Stimulated activated CD4-positive, alpha-beta T cell treated with anti-CD3 and anti-CD28 coated beads, Interleukin-12 subunit alpha, Interleukin-12 subunit beta, amount 100 ng/mL, for 4 hours (primary cell): Measurements from ENCODE around the gene SPATA20.

Experiments
- DNase-seq: peaks from one replicate; pipeline ENCODE4 v3.0.0-alpha.2; 2020

The SPATA20 gene

GRCh38 chr17:50560185-50560824, 13.3 kb downstream of the SPATA20 start, which contains the start of gene CACNA1G:
Gene CACNA1G, plus strand, starts transcription at chr17:50560715. Its CDS starts 745 bp downstream, at chr17:50561460.
- peak; percentile 87 for DNase-seq

DNA sequence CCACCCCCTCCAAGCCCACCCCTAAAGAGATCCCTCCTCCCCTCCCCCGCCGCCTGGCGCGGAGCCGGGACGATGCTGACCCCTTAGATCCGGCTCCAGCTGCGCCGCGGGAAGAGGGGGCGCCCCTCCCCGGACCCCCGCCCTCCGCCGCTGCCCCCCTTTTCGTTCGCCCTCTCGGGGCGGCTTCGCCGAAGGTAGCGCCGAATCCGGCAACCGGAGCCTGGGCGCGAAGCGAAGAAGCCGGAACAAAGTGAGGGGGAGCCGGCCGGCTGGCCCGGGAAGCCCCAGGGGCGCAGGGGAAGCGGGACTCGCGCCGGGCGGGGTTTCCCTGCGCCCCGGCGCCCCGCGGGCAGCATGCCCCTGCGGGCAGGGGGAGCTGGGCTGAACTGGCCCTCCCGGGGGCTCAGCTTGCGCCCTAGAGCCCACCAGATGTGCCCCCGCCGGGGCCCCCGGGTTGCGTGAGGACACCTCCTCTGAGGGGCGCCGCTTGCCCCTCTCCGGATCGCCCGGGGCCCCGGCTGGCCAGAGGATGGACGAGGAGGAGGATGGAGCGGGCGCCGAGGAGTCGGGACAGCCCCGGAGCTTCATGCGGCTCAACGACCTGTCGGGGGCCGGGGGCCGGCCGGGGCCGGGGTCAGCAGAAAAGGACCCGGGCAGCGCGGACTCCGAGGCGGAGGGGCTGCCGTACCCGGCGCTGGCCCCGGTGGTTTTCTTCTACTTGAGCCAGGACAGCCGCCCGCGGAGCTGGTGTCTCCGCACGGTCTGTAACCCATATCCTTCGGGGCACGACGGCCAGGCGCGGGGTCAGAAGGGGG, 14.2 kb downstream of the SPATA20 start:
- DNase-seq, result no peak

- no peak for DNase-seq
Observed at GRCh38 chr17:50561746-50562141, 14.8 kb downstream of the SPATA20 start.

- no peak for DNase-seq
Observed at GRCh38 chr17:50562242-50563091, 15.5 kb downstream of the SPATA20 start.

GRCh38 chr17:50563092-50563511, 16.1 kb downstream of the SPATA20 start:
- no peak for DNase-seq

- no peak for DNase-seq
Observed at GRCh38 chr17:50564916-50565315, 17.9 kb downstream of the SPATA20 start.

- no peak for DNase-seq
Observed at GRCh38 chr17:50565402-50566350, 18.7 kb downstream of the SPATA20 start.

DNA sequence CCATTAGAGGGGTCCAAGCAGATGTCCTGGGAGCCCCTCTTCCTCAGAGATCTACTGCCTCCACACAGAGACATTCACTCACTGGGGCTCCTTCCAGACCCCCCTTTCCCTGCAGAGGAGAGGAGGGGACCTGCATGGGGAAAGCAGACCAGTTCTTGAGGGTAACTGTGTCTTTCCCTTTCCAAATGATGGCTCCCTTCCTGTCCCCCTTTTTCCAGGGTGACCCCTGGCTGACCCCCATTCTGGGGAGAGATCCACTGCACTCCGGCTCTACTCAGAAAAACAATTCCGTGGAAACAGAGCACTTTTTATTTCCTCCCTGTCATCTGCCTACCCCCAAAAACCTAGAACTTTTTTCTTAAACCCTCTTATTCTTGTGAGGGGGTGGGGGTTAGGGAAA, 19.9 kb downstream of the SPATA20 start:
- no peak for DNase-seq

GRCh38 chr17:50568659-50569058, 21.7 kb downstream of the SPATA20 start:
- DNase-seq, result no peak

DNA sequence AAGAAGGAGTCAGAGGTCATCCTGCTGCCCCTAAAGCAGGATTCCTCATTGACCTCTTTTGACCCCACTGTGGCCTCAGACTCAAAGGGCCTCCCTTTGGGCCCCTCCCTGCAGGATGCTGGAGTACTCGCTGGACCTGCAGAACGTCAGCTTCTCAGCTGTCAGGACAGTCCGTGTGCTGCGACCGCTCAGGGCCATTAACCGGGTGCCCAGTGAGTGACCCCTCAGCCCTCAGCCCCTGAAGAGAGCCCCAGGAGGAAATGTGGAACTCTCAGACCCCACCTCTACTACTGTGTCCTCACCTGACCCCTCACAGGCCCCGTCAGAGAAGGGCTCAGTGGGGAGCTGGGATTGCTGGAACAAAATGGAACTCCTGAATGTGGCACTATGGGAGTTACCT, 22.6 kb downstream of the SPATA20 start:
- no peak for DNase-seq

DNA sequence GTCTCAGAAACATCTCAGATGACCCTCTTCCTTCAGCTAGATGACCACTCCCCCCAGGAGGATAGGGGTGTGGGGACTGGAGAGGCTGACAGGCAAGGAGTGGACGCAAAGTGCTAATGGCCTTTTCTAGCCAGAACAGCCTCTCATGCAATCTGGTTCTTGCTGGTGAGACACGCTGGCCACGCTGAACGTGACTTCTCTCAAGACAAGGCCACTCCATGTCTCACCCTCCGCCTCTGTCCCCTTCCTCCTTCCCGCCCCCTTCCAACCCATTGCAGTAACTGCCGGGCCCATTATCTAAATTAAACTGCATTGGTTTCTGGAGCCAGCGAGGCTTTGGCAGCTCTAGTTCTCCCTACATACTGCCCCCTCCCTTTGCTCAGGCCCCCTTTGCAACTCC, 23.1 kb downstream of the SPATA20 start:
- DNase-seq, result no peak

- DNase-seq, result no peak
Observed at GRCh38 chr17:50570528-50570927, 23.6 kb downstream of the SPATA20 start.

GRCh38 chr17:50571681-50572080, 24.7 kb downstream of the SPATA20 start:
- DNase-seq, result no peak

DNA sequence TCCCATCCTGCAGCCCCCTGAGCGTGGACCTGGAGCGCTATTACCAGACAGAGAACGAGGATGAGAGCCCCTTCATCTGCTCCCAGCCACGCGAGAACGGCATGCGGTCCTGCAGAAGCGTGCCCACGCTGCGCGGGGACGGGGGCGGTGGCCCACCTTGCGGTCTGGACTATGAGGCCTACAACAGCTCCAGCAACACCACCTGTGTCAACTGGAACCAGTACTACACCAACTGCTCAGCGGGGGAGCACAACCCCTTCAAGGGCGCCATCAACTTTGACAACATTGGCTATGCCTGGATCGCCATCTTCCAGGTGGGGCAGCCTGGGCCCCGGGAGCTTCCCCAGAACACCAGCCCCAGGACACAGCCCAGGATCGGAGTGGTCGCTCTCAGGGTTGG, 25.6 kb downstream of the SPATA20 start:
- no peak for DNase-seq

GRCh38 chr17:50573866-50574611, 27.1 kb downstream of the SPATA20 start:
- DNase-seq, result no peak

- no peak for DNase-seq
Observed at GRCh38 chr17:50575581-50576210, 28.7 kb downstream of the SPATA20 start.

GRCh38 chr17:50576864-50577263, 29.9 kb downstream of the SPATA20 start:
- DNase-seq, result no peak

DNA sequence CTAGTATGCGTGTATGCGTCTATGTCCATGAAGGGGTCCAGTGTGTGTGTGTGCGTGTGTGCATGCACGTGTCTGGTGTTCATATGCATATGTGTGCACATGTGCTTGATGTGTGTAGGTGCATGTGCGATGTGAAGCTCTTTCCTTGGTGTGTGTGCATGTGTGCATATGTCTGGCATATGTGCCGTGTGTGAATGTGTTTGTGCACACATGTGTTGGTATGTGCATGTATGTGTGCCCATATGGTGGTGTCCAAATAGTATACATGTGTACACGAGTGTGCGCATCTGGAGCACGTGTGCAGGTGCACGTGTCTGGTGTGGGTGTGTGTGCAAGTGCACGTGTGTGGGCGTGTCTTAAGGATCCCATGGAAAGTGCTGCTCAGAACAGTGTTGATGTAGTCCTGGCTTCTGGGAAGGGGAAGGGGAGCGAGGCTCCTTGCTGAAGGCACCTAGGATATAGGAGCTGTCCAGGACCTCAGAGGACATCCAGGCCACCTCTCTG, 30.5 kb downstream of the SPATA20 start:
- DNase-seq, result no peak

DNA sequence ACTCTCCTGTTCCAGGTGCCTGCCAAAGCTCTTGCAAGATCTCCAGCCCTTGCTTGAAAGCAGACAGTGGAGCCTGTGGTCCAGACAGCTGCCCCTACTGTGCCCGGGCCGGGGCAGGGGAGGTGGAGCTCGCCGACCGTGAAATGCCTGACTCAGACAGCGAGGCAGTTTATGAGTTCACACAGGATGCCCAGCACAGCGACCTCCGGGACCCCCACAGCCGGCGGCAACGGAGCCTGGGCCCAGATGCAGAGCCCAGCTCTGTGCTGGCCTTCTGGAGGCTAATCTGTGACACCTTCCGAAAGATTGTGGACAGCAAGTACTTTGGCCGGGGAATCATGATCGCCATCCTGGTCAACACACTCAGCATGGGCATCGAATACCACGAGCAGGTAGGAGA, 31.2 kb downstream of the SPATA20 start:
- no peak for DNase-seq

GRCh38 chr17:50579399-50579798, 32.4 kb downstream of the SPATA20 start:
- no peak for DNase-seq

DNA sequence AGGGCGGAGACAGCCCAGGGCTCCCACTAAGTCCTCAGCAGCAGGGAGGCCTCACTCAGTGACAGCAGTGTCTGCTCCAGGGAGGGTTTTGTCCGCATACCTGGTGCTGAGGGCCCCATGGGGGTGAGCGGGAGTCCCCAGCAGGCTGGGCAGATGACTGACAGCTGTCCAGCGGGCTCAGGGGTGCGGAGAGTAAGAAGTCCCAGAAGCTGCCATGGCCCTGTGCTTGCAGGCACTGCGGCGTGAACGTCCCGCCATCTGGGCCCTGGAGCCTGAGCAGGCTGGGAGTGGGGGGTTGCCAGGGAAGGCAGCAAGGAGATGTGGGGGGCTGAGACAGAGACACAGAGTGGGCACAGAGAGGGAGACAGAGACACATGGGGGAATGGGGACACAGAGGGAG, 33.7 kb downstream of the SPATA20 start:
- DNase-seq, result no peak
